Spleen (tissue), 11 donors: ENCODE measurements around the gene ZC3H12C. TPM values are rescaled to one million over a fixed set of nuclear protein-coding genes. Genes with fewer than 3 reads are reported as not detected.
"Not testable (repeated sequence)": the region's sequence is repeated elsewhere in the genome, so short reads cannot be mapped to it uniquely, and the experiment has no call there.

Experiments
- DNase-seq: peaks from one replicate; pipeline ENCODE4 v3.0.0-alpha.2; 2020
- H3K27ac ChIP-seq, 8 donors: fragments of 200-600 bp; sonication (generic) in 7 of 8; 1 replicate in 4 of 8; 2 replicates in 4 of 8; pipeline versions ENCODE4 v1.5.0 to v1.8.0; 2016 to 2021; ENCODE audit warnings: inconsistent platforms in 4 of 8, mild to moderate bottlenecking in 4 of 8, moderate library complexity in 1 of 8
- H3K27me3 ChIP-seq, 7 donors: fragments of 200-600 bp; sonication (generic) in 6 of 7; replicated peaks in 1 of 7; 1 replicate in 4 of 7; 2 replicates in 3 of 7; pipeline versions ENCODE4 v1.5.0 to v1.8.0; 2016 to 2021; ENCODE audit warnings: inconsistent platforms in 3 of 7, mild to moderate bottlenecking in 1 of 7
- H3K36me3 ChIP-seq, 6 donors: fragments of 200-600 bp; sonication (generic) in 5 of 6; 1 replicate in 4 of 6; 2 replicates in 2 of 6; pipeline versions ENCODE4 v1.5.0 to v1.8.0; 2016 to 2021; ENCODE audit warnings: inconsistent platforms in 2 of 6
- H3K4me1 ChIP-seq, 6 donors: fragments of 200-600 bp; sonication (generic) in 5 of 6; 1 replicate in 3 of 6; 2 replicates in 3 of 6; pipeline versions ENCODE4 v1.5.0 to v1.8.0; 2016 to 2021; ENCODE audit warnings: inconsistent platforms in 3 of 6
- H3K4me3 ChIP-seq, 8 donors: fragments of 200-600 bp; sonication (generic) in 7 of 8; 1 replicate in 4 of 8; 2 replicates in 4 of 8; pipeline versions ENCODE4 v1.5.0 to v1.8.0; 2016 to 2021; ENCODE audit warnings: inconsistent platforms in 4 of 8, mild to moderate bottlenecking in 4 of 8, moderate library complexity in 2 of 8
- H3K9me3 ChIP-seq, 8 donors: fragments of 200-600 bp; sonication (generic) in 7 of 8; 1 replicate in 4 of 8; 2 replicates in 4 of 8; pipeline versions ENCODE4 v1.5.0 to v1.8.0; 2016 to 2021; ENCODE audit warnings: inconsistent platforms in 4 of 8
- CTCF ChIP-seq, 11 experiments: fragments of 200-600 bp in 7 of 11; fragments of 450-650 bp in 4 of 11; sonication (generic) in 4 of 11; IDR thresholded peaks in 8 of 11; conservative IDR thresholded peaks in 3 of 11; 1 replicate in 7 of 11; 2 replicates in 4 of 11; pipeline versions ENCODE4 v1.4.0 to v1.8.0; 2016 to 2021; ENCODE audit warnings: antibody characterized with exemption in 11 of 11, inconsistent platforms in 4 of 11, mild to moderate bottlenecking in 1 of 11
- POLR2A ChIP-seq, 3 donors: fragments of 450-650 bp; IDR thresholded peaks; one replicate each; pipeline ENCODE4 v1.5.1; 2017; ENCODE audit warnings: antibody characterized with exemption in 3 of 3, mild to moderate bottlenecking in 1 of 3
- POLR2AphosphoS5 ChIP-seq, 3 donors: sonication (generic); formaldehyde crosslinking; IDR thresholded peaks; one replicate each; pipeline ENCODE4 v1.5.1; 2017; ENCODE audit warnings: antibody characterized with exemption in 3 of 3
- WGBS, 5 donors: extraction: QIAGEN DNeasy Blood & Tissue Kit in 3 of 5; methylation state at CpG; one replicate each; pipeline versions ENCODE4 v1.1.5 to v1.1.7; 2013 to 2018; 5-methylcytosine and 5-hydroxymethylcytosine counted together
- intact Hi-C: fragments of 100-400 bp; cut with DNase I; formaldehyde crosslinking; loops from one replicate; pipeline ENCODE4 v1.15.0; 2023; ENCODE audit warnings: low total_unique reads
- polyA plus RNA-seq, 3 donors: library from polyadenylated mRNA; stranded (reverse); fragments of 200-250 nt; gene quantifications; one replicate each; pipeline ENCODE4 v1.2.1, GENCODE V29; 2013
- total RNA-seq, 7 donors: library from RNA; depleted of rRNA in 3 of 7; stranded (reverse); fragments of >200 nt in 3 of 7; fragmentation: NEBNext Ultra II Directional in 4 of 7; extraction: Animal tissue kit (Norgen Biotek cat#: 25700) in 4 of 7; gene quantifications; one replicate each; pipeline versions ENCODE4 v1.1.0 to v1.2.1, GENCODE V29; 2016 to 2021
- donor health status: healthy with polysubstance abuse.
- donor health status: DM: no; HTN: no; CAD: no; lungs with moderate emphysema.
- donor health status: DM: no; HTN: no; CAD: no.
- donor health status: Bipolar disorder and iron deficiency.
- donor health status: healthy.
- donor health status: DM: no; HTN: no; CAD: no.
- donor health status: DM: yes; HTN: yes; CAD: no.

The ZC3H12C gene
- total and polyA plus RNA-seq, 10 donors: 0.44 to 10.4 (median 5.1) TPM

GRCh38 chr11:110199184-110199981 is 106.2 kb downstream of the ZC3H12C start:
- Histone ChIP-seq H3K36me3 (no peaks in the 10 kb centered on the region), H3K27ac (no peak overlapping the region), H3K4me1 (peaks cover 0 to 5% (median 0%) of the 10 kb centered on the region in 6 donors), H3K9me3 (no peaks in the 10 kb centered on the region), H3K27me3 (no peaks in the 10 kb centered on the region), H3K4me3 (no peak overlapping the region)
- intact Hi-C loops: loop anchor here (10.0 kb wide), 1 partner anchor 255 kb away; no protein-coding TSS in a partner anchor
- 74 to 85% (median 74%) methylated on average over 4 of the region's 4 CpGs for WGBS, 5 donors
- no peak for DNase-seq
- no peak for TF ChIP-seq POLR2A (IDR thresholded peaks at IDR 0.05)
- TF ChIP-seq CTCF (IDR thresholded peaks at IDR 0.05 in 8 of 11, conservative IDR thresholded peaks at IDR 0.05 in 3 of 11): no peak

- no peak for TF ChIP-seq CTCF (IDR thresholded peaks at IDR 0.05 in 8 of 11, conservative IDR thresholded peaks at IDR 0.05 in 3 of 11)
- TF ChIP-seq POLR2AphosphoS5 (IDR thresholded peaks at IDR 0.05): no peak
- no peak for TF ChIP-seq POLR2A (IDR thresholded peaks at IDR 0.05)
- intact Hi-C loops: loop anchor here (2.0 to 5.0 kb wide), 2 partner anchors 167 to 232 kb away; no protein-coding TSS in a partner anchor
- no peak for DNase-seq
- H3K4me3 ChIP-seq: no peak overlapping the region
- no peaks in the 10 kb centered on the region for H3K9me3 ChIP-seq
- no peaks in the 10 kb centered on the region for H3K27me3 ChIP-seq
- H3K36me3 ChIP-seq: no peaks in the 10 kb centered on the region
- H3K4me1 ChIP-seq: peaks cover 0 to 5% (median 0%) of the 10 kb centered on the region in 6 donors
- H3K27ac ChIP-seq: no peak overlapping the region
- 79 to 91% (median 84%) methylated on average over 6 of the region's 6 CpGs for WGBS, 5 donors
These were observed 107.0 kb downstream of the ZC3H12C start for GRCh38 chr11:110200241-110200640.

- H3K4me3 ChIP-seq: no peak overlapping the region
- H3K27me3 ChIP-seq: no peaks in the 10 kb centered on the region
- H3K36me3 ChIP-seq: no peaks in the 10 kb centered on the region
- DNase-seq: no peak
- no peak for TF ChIP-seq CTCF (IDR thresholded peaks at IDR 0.05 in 8 of 11, conservative IDR thresholded peaks at IDR 0.05 in 3 of 11)
- TF ChIP-seq POLR2AphosphoS5 (IDR thresholded peaks at IDR 0.05): no peak
- no peak for TF ChIP-seq POLR2A (IDR thresholded peaks at IDR 0.05)
- intact Hi-C loops: loop anchor here (2.0 to 5.0 kb wide), 2 partner anchors 166 to 231 kb away; no protein-coding TSS in a partner anchor
- H3K4me1 ChIP-seq: peaks cover 0 to 5% (median 0%) of the 10 kb centered on the region in 6 donors
- WGBS, 5 donors: 89 to 94% (median 93%) methylated on average over 10 of the region's 10 CpGs
- no peak overlapping the region for H3K27ac ChIP-seq
- no peaks in the 10 kb centered on the region for H3K9me3 ChIP-seq
These were observed 107.6 kb downstream of the ZC3H12C start for GRCh38 chr11:110200836-110201235.

- no peak overlapping the region for H3K27ac ChIP-seq
- no peak overlapping the region for H3K4me3 ChIP-seq
- DNase-seq: no peak
- peaks cover 0 to 5% (median 0%) of the 10 kb centered on the region in 6 donors for H3K4me1 ChIP-seq
- H3K9me3 ChIP-seq: no peaks in the 10 kb centered on the region
- TF ChIP-seq POLR2A (IDR thresholded peaks at IDR 0.05) (no peak), POLR2AphosphoS5 (IDR thresholded peaks at IDR 0.05) (no peak), CTCF (IDR thresholded peaks at IDR 0.05 in 8 of 11, conservative IDR thresholded peaks at IDR 0.05 in 3 of 11) (no peak)
- intact Hi-C loops: no loop called here
- H3K27me3 ChIP-seq: no peaks in the 10 kb centered on the region
- 90 to 98% (median 95%) methylated on average over 4 to 6 of the region's 6 CpGs for WGBS, 5 donors
- no peaks in the 10 kb centered on the region for H3K36me3 ChIP-seq
These were observed 113.9 kb downstream of the ZC3H12C start for GRCh38 chr11:110207123-110207522.

GRCh38 chr11:110208678-110209312 is 115.6 kb downstream of the ZC3H12C start:
- H3K9me3 ChIP-seq, H3K27me3 ChIP-seq, H3K36me3 ChIP-seq, H3K4me1 ChIP-seq, DNase-seq, intact Hi-C loops, H3K27ac ChIP-seq: not testable (repeated sequence)
- peak overlapping the region in 3 of 8 donors; percentile 14 to 60 (median 19) for H3K4me3 ChIP-seq
- WGBS, 5 donors: 48 to 84% (median 65%) methylated on average over 18 to 29 of the region's 29 CpGs

- H3K4me1 ChIP-seq, H3K36me3 ChIP-seq, intact Hi-C loops, DNase-seq, H3K27me3 ChIP-seq, H3K9me3 ChIP-seq, H3K27ac ChIP-seq: not testable (repeated sequence)
- WGBS, 5 donors: 16 to 41% methylated on average over 2 to 9 of the region's 14 CpGs; no CpG with 5 or more reads in 3 of the 5 donors
- peak overlapping the region in 3 of 8 donors; percentile 14 to 60 (median 19) for H3K4me3 ChIP-seq
These were observed 116.1 kb downstream of the ZC3H12C start for GRCh38 chr11:110209313-110209694.
